ENCODE data around the gene RPS27A.
"Not testable (repeated sequence)": the region's sequence is repeated elsewhere in the genome, so short reads cannot be mapped to it uniquely, and the experiment has no call there.

The RPS27A gene

GRCh38 chr2:55239656-55240222 is 7.3 kb downstream of the RPS27A start:
- no peak for DNase-seq

- not testable (repeated sequence) for DNase-seq
These were observed 9.1 kb downstream of the RPS27A start for GRCh38 chr2:55241582-55241981.

GRCh38 chr2:55242617-55243016 is 10.1 kb downstream of the RPS27A start:
- DNase-seq, result no peak

GRCh38 chr2:55245411-55245810 is 12.9 kb downstream of the RPS27A start:
- no peak for DNase-seq

- DNase-seq, result no peak
These were observed 14.5 kb downstream of the RPS27A start for GRCh38 chr2:55247025-55247424.

GRCh38 chr2:55252832-55253231 is 20.3 kb downstream of the RPS27A start:
- DNase-seq, result no peak

GRCh38 chr2:55259586-55259985 is 27.1 kb downstream of the RPS27A start:
- DNase-seq, result not testable (repeated sequence)

- peak; percentile 42 for DNase-seq
These were observed 35.9 kb downstream of the RPS27A start for GRCh38 chr2:55268288-55268906.

- DNase-seq, result peak; percentile 97
These were observed 36.6 kb downstream of the RPS27A start, which contains the start of gene MTIF2 for GRCh38 chr2:55268907-55269644. Gene MTIF2, minus strand, starts transcription at chr2:55269231. Its CDS starts 5,373 bp downstream, at chr2:55263858.

GRCh38 chr2:55269645-55269990 is 37.1 kb downstream of the RPS27A start:
- peak; percentile 29 for DNase-seq

- DNase-seq, result not testable (repeated sequence)
These were observed 41.9 kb downstream of the RPS27A start for GRCh38 chr2:55274346-55274745.

GRCh38 chr2:55277310-55277709 is 44.8 kb downstream of the RPS27A start:
- DNase-seq, result no peak

GRCh38 chr2:55279214-55279835 is 46.8 kb downstream of the RPS27A start:
- peak; percentile 75 for DNase-seq

GRCh38 chr2:55279859-55280424 is 47.5 kb downstream of the RPS27A start:
- peak; percentile 32 for DNase-seq

- not testable (repeated sequence) for DNase-seq
These were observed 48.5 kb downstream of the RPS27A start for GRCh38 chr2:55280851-55281546.

- DNase-seq, result peak; percentile 88
These were observed 49.8 kb downstream of the RPS27A start for GRCh38 chr2:55282110-55282917.

GRCh38 chr2:55283083-55283482 is 50.6 kb downstream of the RPS27A start:
- DNase-seq, result no peak

All from NCI-H82 (cell line).